Endodermal cell (in vitro differentiated cells): Measurements from ENCODE around the gene CASZ1. TPM values are rescaled to one million over a fixed set of nuclear protein-coding genes. Genes with fewer than 3 reads are reported as not detected.

Experiments
- DNase-seq: peaks from one replicate; pipeline ENCODE4 v3.0.0-alpha.2; 2017
- H3K27ac ChIP-seq: 2 replicates; pipeline ENCODE4 v1.5.1; 2013; ENCODE audit warnings: mild to moderate bottlenecking, low read depth, low read length, moderate library complexity
- H3K27me3 ChIP-seq: 2 replicates; pipeline ENCODE4 v1.6.1; 2013; ENCODE audit warnings: mild to moderate bottlenecking, low read length, moderate library complexity; ENCODE audit not compliant: insufficient read depth, control insufficient read depth, poor library complexity, severe bottlenecking
- H3K36me3 ChIP-seq: 2 replicates; pipeline ENCODE4 v1.7.0; 2013; ENCODE audit warnings: mild to moderate bottlenecking, low read length, moderate library complexity; ENCODE audit not compliant: control insufficient read depth, insufficient read depth
- H3K4me1 ChIP-seq: one replicate; pipeline ENCODE4 v1.7.0; 2013; ENCODE audit warnings: low read length; ENCODE audit not compliant: control insufficient read depth, insufficient read depth
- H3K4me3 ChIP-seq: 2 replicates; pipeline ENCODE4 v1.5.1; 2013; ENCODE audit warnings: mild to moderate bottlenecking, low read length, moderate library complexity
- H3K9ac ChIP-seq: 2 replicates; pipeline ENCODE4 v1.6.1; 2013; ENCODE audit warnings: mild to moderate bottlenecking, low read length, moderate library complexity; ENCODE audit not compliant: poor library complexity, severe bottlenecking; ENCODE audit errors: extremely low read depth
- H3K9me3 ChIP-seq: 2 replicates; pipeline ENCODE4 v1.6.1; 2013; ENCODE audit warnings: mild to moderate bottlenecking, low read length, moderate library complexity; ENCODE audit not compliant: control insufficient read depth
- H3K27ac Mint-ChIP-seq: 2 replicates; pipeline ENCODE4 v1.8.0; 2020; ENCODE audit warnings: mixed read lengths
- H3K27me3 Mint-ChIP-seq: 2 replicates; pipeline ENCODE4 v1.8.0; 2021; ENCODE audit warnings: mild to moderate bottlenecking, mixed read lengths; ENCODE audit not compliant: insufficient read depth
- H3K36me3 Mint-ChIP-seq: 2 replicates; pipeline ENCODE4 v1.8.0; 2020; ENCODE audit warnings: low read depth, mixed read lengths
- H3K4me1 Mint-ChIP-seq: 2 replicates; pipeline ENCODE4 v1.8.0; 2020; ENCODE audit warnings: mixed read lengths
- H3K4me3 Mint-ChIP-seq: 2 replicates; pipeline ENCODE4 v1.8.0; 2020; ENCODE audit warnings: mild to moderate bottlenecking, moderate library complexity, mixed read lengths
- H3K9me3 Mint-ChIP-seq: 2 replicates; pipeline ENCODE4 v1.8.0; 2020; ENCODE audit warnings: mild to moderate bottlenecking, mixed read lengths
- CTCF ChIP-seq: fragments of 200-600 bp; sonication (generic); conservative IDR thresholded peaks from 2 replicates; pipeline ENCODE4 v1.5.0; 2021; ENCODE audit warnings: antibody characterized with exemption, mild to moderate bottlenecking
- WGBS, 2 experiments: methylation state at CpG; one replicate each; pipeline versions ENCODE4 v1.1.5 to v1.1.7; 2013; ENCODE audit warnings: missing lambda C conversion rate in 2 of 2, mixed read lengths in 1 of 2; ENCODE audit not compliant: insufficient coverage in 1 of 2, insufficient read length in 1 of 2; 5-methylcytosine and 5-hydroxymethylcytosine counted together
- total RNA-seq, 2 donors: library from RNA; stranded (reverse); fragmentation: NEBNext Ultra II Directional in 1 of 2; extraction: Animal tissue kit (Norgen Biotek cat#: 25700) in 1 of 2; gene quantifications; 2 replicates in 1 of 2; 3 replicates in 1 of 2; pipeline ENCODE4 v1.2.1, GENCODE V29; 2021

CASZ1 gene
- total RNA-seq, 2 donors from 2014 or later, result 3.5 to 5.9 TPM

GRCh38 chr1:10661453-10661852 lies 135.0 kb downstream of the CASZ1 start:
- Histone ChIP-seq H3K9ac (no peak overlapping the region), H3K27ac (no peak overlapping the region), H3K9me3 (no peaks in the 10 kb centered on the region), H3K36me3 (no peaks in the 10 kb centered on the region), H3K27me3 (no peaks in the 10 kb centered on the region), H3K4me3 (no peak overlapping the region), H3K4me1 (peaks cover 7% of the 10 kb centered on the region)
- no peak for TF ChIP-seq CTCF
- 91 to 96% methylated on average over 5 of the region's 5 CpGs for WGBS, 2 experiments
- Mint-ChIP-seq H3K27ac (no peak overlapping the region), H3K4me3 (no peak overlapping the region), H3K36me3 (no peaks in the 10 kb centered on the region), H3K4me1 (peaks cover 6% of the 10 kb centered on the region), H3K27me3 (no peaks in the 10 kb centered on the region), H3K9me3 (no peaks in the 10 kb centered on the region)
- no peak for DNase-seq

- Mint-ChIP-seq H3K4me1 (peaks cover 6% of the 10 kb centered on the region), H3K36me3 (no peaks in the 10 kb centered on the region), H3K27ac (no peak overlapping the region), H3K27me3 (no peaks in the 10 kb centered on the region), H3K9me3 (no peaks in the 10 kb centered on the region), H3K4me3 (no peak overlapping the region)
- H3K9me3 ChIP-seq, result no peaks in the 10 kb centered on the region
- H3K36me3 ChIP-seq, result no peaks in the 10 kb centered on the region
- H3K4me1 ChIP-seq, result peaks cover 7% of the 10 kb centered on the region
- no peak overlapping the region for H3K27ac ChIP-seq
- no peak overlapping the region for H3K4me3 ChIP-seq
- no peak for DNase-seq
- H3K27me3 ChIP-seq, result no peaks in the 10 kb centered on the region
- WGBS, 2 experiments, result 91 to 94% methylated on average over 36 to 52 of the region's 52 CpGs
- no peak overlapping the region for H3K9ac ChIP-seq
- TF ChIP-seq CTCF, result no peak
Measured at GRCh38 chr1:10659646-10660540, 136.6 kb downstream of the CASZ1 start.

- H3K36me3 ChIP-seq, result no peaks in the 10 kb centered on the region
- TF ChIP-seq CTCF, result no peak
- Mint-ChIP-seq H3K9me3 (no peaks in the 10 kb centered on the region), H3K36me3 (no peaks in the 10 kb centered on the region), H3K4me1 (peaks cover 3% of the 10 kb centered on the region), H3K27me3 (no peaks in the 10 kb centered on the region), H3K27ac (no peak overlapping the region), H3K4me3 (no peak overlapping the region)
- peaks cover 7% of the 10 kb centered on the region for H3K4me1 ChIP-seq
- WGBS, 2 experiments, result 95 to 96% methylated on average over 14 to 18 of the region's 18 CpGs
- DNase-seq, result no peak
- H3K27ac ChIP-seq, result no peak overlapping the region
- no peaks in the 10 kb centered on the region for H3K27me3 ChIP-seq
- no peak overlapping the region for H3K9ac ChIP-seq
- no peaks in the 10 kb centered on the region for H3K9me3 ChIP-seq
- no peak overlapping the region for H3K4me3 ChIP-seq
Measured at GRCh38 chr1:10659218-10659617, 137.2 kb downstream of the CASZ1 start.
